H1 (cell line): ENCODE data around the gene KRTAP2-4. TPM values are rescaled to one million over a fixed set of nuclear protein-coding genes. Genes with fewer than 3 reads are reported as not detected.

Source experiments
- KDM1A ChIP-seq: fragments of 200-600, 300-600 bp; sonication (generic); IDR thresholded peaks from 2 replicates; pipeline ENCODE4 v1.7.1; 2016; ENCODE audit warnings: mild to moderate bottlenecking, low read length, borderline replicate concordance
- polyA plus RNA-seq, 7 experiments: library from polyadenylated mRNA; depleted of rRNA in 3 of 7; stranded (reverse) in 5 of 7; unstranded in 2 of 7; fragments of >200 nt in 5 of 7; fragments of 200-250 nt in 2 of 7; gene quantifications; 1 replicate in 5 of 7; 2 replicates in 1 of 7; 4 replicates in 1 of 7; pipeline versions ENCODE4 v1.2.1 to v1.2.3, GENCODE V29; 2011 to 2013; ENCODE audit warnings: missing spikeins in 2 of 7, mixed read lengths in 2 of 7
- total RNA-seq: library from RNA; stranded (reverse); fragmentation: NEBNext Ultra II Directional; extraction: Animal tissue kit (Norgen Biotek cat#: 25700); gene quantifications from 2 replicates; pipeline ENCODE4 v1.2.1, GENCODE V29; 2021

The KRTAP2-4 gene
- total and polyA plus RNA-seq, 2 of the 8 experiments (the other 6 are each of a cell fraction or from before 2014, with no cell fraction given): not detected

- no peak for TF ChIP-seq KDM1A
Measured at GRCh38 chr17:41098481-41098880, 32.8 kb upstream of the KRTAP2-4 start (continued).
